T-cell (primary cell): ENCODE data around the gene FADS6. TPM values are rescaled to one million over a fixed set of nuclear protein-coding genes. Genes with fewer than 3 reads are reported as not detected.

ENCODE experiments used
- ATAC-seq, 4 experiments: fragments of 200-7000 bp in 3 of 4; fragments of 150-1000 bp in 1 of 4; cut with Tn5 transposase; replicated peaks in 1 of 4; 1 replicate in 3 of 4; 2 replicates in 1 of 4; pipeline ENCODE4 v1.10.0; 2021; ENCODE audit warnings: moderate library complexity in 3 of 4, mild to moderate bottlenecking in 2 of 4, moderate number of reproducible peaks in 1 of 4
- CTCF ChIA-PET, 2 donors: fragments of 300-600 bp; sonication (Branson Sonifier 250); formaldehyde crosslinking; loops; one replicate each; lab custom pipeline; 2022; ENCODE audit warnings: antibody characterized with exemption in 2 of 2; lab: Charles Lee
- POLR2A ChIA-PET, 2 donors: fragments of 300-600 bp; sonication (Branson Sonifier 250); formaldehyde crosslinking; loops; one replicate each; lab custom pipeline; 2022; ENCODE audit warnings: antibody characterized with exemption in 2 of 2; lab: Charles Lee
- DNase-seq, 35 experiments: peaks; one replicate each; pipeline versions ENCODE4 v3.0.0 to v3.0.0-alpha.2; 2013 to 2023
- H3K27ac ChIP-seq: one replicate; pipeline ENCODE4 v1.5.1; 2013; ENCODE audit warnings: low read length
- H3K27me3 ChIP-seq, 2 experiments: replicated peaks in 1 of 2; 1 replicate in 1 of 2; 2 replicates in 1 of 2; pipeline versions ENCODE4 v1.6.1 to v1.7.0; 2013; ENCODE audit warnings: low read length in 1 of 2, mixed read lengths in 1 of 2; ENCODE audit not compliant: control insufficient read depth in 2 of 2, insufficient read depth in 2 of 2; ENCODE audit errors: extremely low read depth in 1 of 2
- H3K36me3 ChIP-seq, 2 donors: 1 replicate in 1 of 2; 2 replicates in 1 of 2; pipeline versions ENCODE4 v1.6.1 to v1.7.0; 2013; ENCODE audit warnings: low read length in 1 of 2; ENCODE audit not compliant: control insufficient read depth in 2 of 2, insufficient read depth in 1 of 2; ENCODE audit errors: extremely low read depth in 1 of 2
- H3K4me1 ChIP-seq, 2 experiments: 1 replicate in 1 of 2; 2 replicates in 1 of 2; pipeline versions ENCODE4 v1.6.1 to v1.7.0; 2013; ENCODE audit warnings: low read length in 2 of 2, mixed read lengths in 1 of 2; ENCODE audit not compliant: insufficient read depth in 2 of 2, control insufficient read depth in 1 of 2; ENCODE audit errors: extremely low read depth in 1 of 2
- H3K4me3 ChIP-seq, 2 donors: 1 replicate in 1 of 2; 2 replicates in 1 of 2; pipeline versions ENCODE4 v1.5.1 to v1.7.0; 2013; ENCODE audit warnings: mild to moderate bottlenecking in 2 of 2, low read length in 1 of 2, moderate library complexity in 1 of 2; ENCODE audit not compliant: control insufficient read depth in 1 of 2; ENCODE audit errors: extremely low read depth in 1 of 2
- H3K9me3 ChIP-seq: 2 replicates; pipeline ENCODE4 v1.7.0; 2013
- H3K27ac Mint-ChIP-seq, 2 donors: one replicate each; pipeline ENCODE4 v1.8.0; 2020 to 2021; ENCODE audit warnings: mild to moderate bottlenecking in 2 of 2, mixed read lengths in 2 of 2
- H3K27me3 Mint-ChIP-seq, 2 donors: one replicate each; pipeline ENCODE4 v1.8.0; 2021 to 2022; ENCODE audit warnings: mixed read lengths in 2 of 2
- H3K36me3 Mint-ChIP-seq: one replicate; pipeline ENCODE4 v1.8.0; 2021; ENCODE audit warnings: mixed read lengths
- H3K4me1 Mint-ChIP-seq, 3 donors: one replicate each; pipeline ENCODE4 v1.8.0; 2020 to 2022; ENCODE audit warnings: mixed read lengths in 3 of 3, mild to moderate bottlenecking in 1 of 3
- H3K4me3 Mint-ChIP-seq, 3 donors: one replicate each; pipeline ENCODE4 v1.8.0; 2020 to 2022; ENCODE audit warnings: mild to moderate bottlenecking in 3 of 3, mixed read lengths in 3 of 3, moderate library complexity in 3 of 3
- H3K9me3 Mint-ChIP-seq, 3 donors: one replicate each; pipeline ENCODE4 v1.8.0; 2020 to 2022; ENCODE audit warnings: mixed read lengths in 3 of 3
- WGBS: methylation state at CpG from one replicate; pipeline ENCODE4 v1.1.5; 2013; ENCODE audit warnings: missing lambda C conversion rate; ENCODE audit not compliant: insufficient coverage; 5-methylcytosine and 5-hydroxymethylcytosine counted together
- total RNA-seq, 35 experiments: library from RNA in 6 of 35; stranded (reverse) in 6 of 35; fragments of 120-200 nt in 1 of 35; gene quantifications; one replicate each; pipeline versions ENCODE4 v1.2.1 to v1.2.4 and lab custom pipeline; 2013 to 2026

Gene FADS6
- total RNA-seq, 5 donors from 2014 or later (not counting 1 experiment from before 2014, with no cell fraction given) = not detected

DNA sequence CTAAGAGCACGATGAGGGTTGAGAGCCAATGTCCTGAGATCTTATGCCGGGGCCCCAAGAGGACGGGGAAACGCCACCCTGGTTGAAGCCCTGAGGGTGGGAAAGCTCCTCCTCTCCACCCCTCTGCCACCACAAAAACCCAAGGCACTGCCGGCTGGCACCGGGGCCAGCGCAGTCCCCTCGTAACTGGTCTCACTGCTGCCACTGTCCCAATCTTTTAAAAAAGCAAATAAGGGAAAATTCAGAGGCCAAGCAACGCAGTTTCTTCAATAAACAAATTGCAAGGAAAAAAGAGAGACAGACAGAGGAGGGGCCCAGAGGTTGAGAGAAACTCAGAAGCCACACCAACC is 40.4 kb downstream of the FADS6 start:
- POLR2A ChIA-PET = no interaction called here
- Histone ChIP-seq H3K36me3 (no peaks in the 10 kb centered on the region), H3K4me1 (peaks cover 0 to 15% of the 10 kb centered on the region in 2 experiments), H3K9me3 (no peaks in the 10 kb centered on the region), H3K27me3 (peaks cover 9 to 79% of the 10 kb centered on the region in 2 experiments), H3K4me3 (peak overlapping the region; percentile 39 to 47), H3K27ac (no peak overlapping the region)
- H3K9me3 Mint-ChIP-seq = no peaks in the 10 kb centered on the region
- CTCF ChIA-PET = no interaction called here
- peaks cover 46 to 58% of the 10 kb centered on the region in 2 donors for H3K27me3 Mint-ChIP-seq
- no peak overlapping the region for H3K27ac Mint-ChIP-seq
- DNase-seq = no peak
- ATAC-seq = no peak
- WGBS = 15% methylated on average over 5 of the region's 9 CpGs
- H3K36me3 Mint-ChIP-seq = no peaks in the 10 kb centered on the region
- peak overlapping the region; percentile 66 to 75 (median 70) for H3K4me3 Mint-ChIP-seq
- H3K4me1 Mint-ChIP-seq = peaks cover 10 to 18% (median 12%) of the 10 kb centered on the region in 3 donors

GRCh38 chr17:74852237-74853047 is 41.0 kb downstream of the FADS6 start:
- no peaks in the 10 kb centered on the region for H3K36me3 Mint-ChIP-seq
- H3K4me3 ChIP-seq = peak overlapping the region; percentile 39 to 47

DNA sequence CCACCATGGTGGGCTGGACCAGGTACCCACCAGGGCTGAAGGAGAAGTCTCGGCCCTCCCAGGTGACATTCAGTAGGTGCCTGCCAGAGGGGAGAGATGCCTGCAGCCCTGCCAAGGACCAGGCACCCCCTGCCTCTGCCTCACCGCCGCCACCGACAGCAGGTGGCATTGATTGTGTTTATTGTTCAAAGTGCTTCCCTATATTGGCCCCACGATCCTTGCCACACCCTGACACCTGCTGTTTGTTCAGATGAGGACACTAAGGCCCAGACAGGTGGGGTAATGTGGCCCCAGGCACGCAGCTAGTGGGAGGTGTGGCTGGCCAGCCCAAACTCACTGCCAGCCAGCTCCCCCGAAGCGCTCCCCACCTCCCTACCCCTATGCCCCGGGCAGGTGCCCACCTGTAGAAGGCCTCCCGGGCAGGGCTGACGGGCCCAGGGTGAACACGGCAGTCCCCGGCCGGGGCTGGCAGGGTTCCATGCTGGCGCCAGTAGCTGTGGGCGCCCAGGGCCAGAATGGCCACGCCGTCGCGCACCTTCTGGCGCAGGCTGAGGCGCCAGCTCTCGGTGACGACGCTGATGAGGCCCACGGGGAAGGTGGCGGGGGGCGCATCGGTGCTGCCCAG is 41.7 kb downstream of the FADS6 start:
- 64% methylated on average over 27 of the region's 29 CpGs for WGBS
- Mint-ChIP-seq H3K9me3 (no peaks in the 10 kb centered on the region), H3K27me3 (peaks cover 33 to 45% of the 10 kb centered on the region in 2 donors), H3K36me3 (no peaks in the 10 kb centered on the region), H3K4me1 (peaks cover 10 to 18% (median 12%) of the 10 kb centered on the region in 3 donors), H3K27ac (no peak overlapping the region), H3K4me3 (peak overlapping the region in 1 of 3 donors; percentile 45)
- peaks cover 0 to 15% of the 10 kb centered on the region in 2 experiments for H3K4me1 ChIP-seq
- DNase-seq (no peak), ATAC-seq (no peak)
- H3K27me3 ChIP-seq = peaks cover 3 to 69% of the 10 kb centered on the region in 2 experiments
- ChIA-PET POLR2A (interaction anchor here in 1 of 2 donors (0.7 kb wide), 1 partner anchor 468 kb away, joined by 4 read pairs; no protein-coding TSS in a partner anchor), CTCF (interaction anchor here in 1 of 2 donors (1.3 kb wide), 1 partner anchor 21 kb away, joined by 8 read pairs; no protein-coding TSS in a partner anchor)
- no peak overlapping the region for H3K4me3 ChIP-seq
- no peaks in the 10 kb centered on the region for H3K36me3 ChIP-seq
- no peaks in the 10 kb centered on the region for H3K9me3 ChIP-seq
- no peak overlapping the region for H3K27ac ChIP-seq

More at GRCh38 chr17:74852237-74853047, 41.0 kb downstream of the FADS6 start:
- peak in 34 of 35 experiments; percentile 21 to 82 (median 50) for DNase-seq
- Mint-ChIP-seq H3K9me3 (no peaks in the 10 kb centered on the region), H3K27me3 (peaks cover 40 to 53% of the 10 kb centered on the region in 2 donors), H3K27ac (peak overlapping the region in 1 of 2 donors; percentile 11), H3K4me1 (peaks cover 10 to 18% (median 12%) of the 10 kb centered on the region in 3 donors), H3K4me3 (peak overlapping the region; percentile 66 to 75 (median 70))
- Histone ChIP-seq H3K4me1 (peaks cover 0 to 15% of the 10 kb centered on the region in 2 experiments), H3K9me3 (no peaks in the 10 kb centered on the region), H3K27ac (no peak overlapping the region), H3K27me3 (peaks cover 9 to 75% of the 10 kb centered on the region in 2 experiments), H3K36me3 (no peaks in the 10 kb centered on the region)
- POLR2A ChIA-PET = interaction anchor here in 1 of 2 donors (0.7 kb wide), 1 partner anchor 469 kb away, joined by 4 read pairs; no protein-coding TSS in a partner anchor
- ATAC-seq = peak; percentile 90 to 92 (median 90)
- WGBS = 12% methylated on average over 76 of the region's 76 CpGs
- CTCF ChIA-PET = interaction anchor here (0.6 to 1.3 kb wide), 2 partner anchors 21 to 317 kb away, joined by 3 to 8 read pairs; no protein-coding TSS in a partner anchor

GRCh38 chr17:74850914-74851313 is 42.5 kb downstream of the FADS6 start:
- H3K27me3 Mint-ChIP-seq = peaks cover 26 to 37% of the 10 kb centered on the region in 2 donors
- ChIA-PET POLR2A (no interaction called here), CTCF (interaction anchor here in 1 of 2 donors (0.9 kb wide), 1 partner anchor 45 kb away, joined by 3 read pairs; no protein-coding TSS in a partner anchor)
- no peak overlapping the region for H3K27ac Mint-ChIP-seq
- no peaks in the 10 kb centered on the region for H3K9me3 Mint-ChIP-seq
- H3K4me1 Mint-ChIP-seq = peaks cover 10 to 18% (median 12%) of the 10 kb centered on the region in 3 donors
- Histone ChIP-seq H3K36me3 (no peaks in the 10 kb centered on the region), H3K9me3 (no peaks in the 10 kb centered on the region), H3K4me1 (peaks cover 0 to 15% of the 10 kb centered on the region in 2 experiments), H3K4me3 (no peak overlapping the region), H3K27me3 (peaks cover 2 to 66% of the 10 kb centered on the region in 2 experiments), H3K27ac (no peak overlapping the region)
- 55% methylated on average over 2 of the region's 3 CpGs for WGBS
- H3K4me3 Mint-ChIP-seq = peak overlapping the region in 1 of 3 donors; percentile 45
- no peak for ATAC-seq
- no peak for DNase-seq
- H3K36me3 Mint-ChIP-seq = no peaks in the 10 kb centered on the region

DNA sequence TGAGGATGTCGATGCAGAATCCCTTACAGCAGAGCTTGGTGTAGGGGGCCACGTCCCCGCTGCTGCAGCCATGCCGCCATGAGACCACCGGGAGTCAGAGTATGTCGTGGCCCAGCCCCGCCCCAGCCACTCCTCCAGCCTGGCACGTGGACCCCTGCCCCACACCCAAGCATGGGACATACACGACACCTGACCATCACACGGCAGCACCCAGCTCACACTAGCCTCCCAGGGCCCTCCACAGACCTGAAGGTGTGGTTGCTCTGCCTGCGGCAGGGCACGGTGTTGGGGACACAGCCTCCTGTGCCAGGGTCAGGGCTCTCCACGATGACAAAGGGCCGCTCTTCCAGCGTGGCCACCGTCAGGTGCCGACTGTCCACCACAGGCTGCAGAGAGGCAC is 43.1 kb downstream of the FADS6 start:
- H3K36me3 Mint-ChIP-seq = no peaks in the 10 kb centered on the region
- no peak overlapping the region for H3K4me3 ChIP-seq
- no peaks in the 10 kb centered on the region for H3K9me3 ChIP-seq
- no peaks in the 10 kb centered on the region for H3K9me3 Mint-ChIP-seq
- ChIA-PET CTCF (interaction anchor here in 1 of 2 donors (0.9 kb wide), 1 partner anchor 45 kb away, joined by 3 read pairs; no protein-coding TSS in a partner anchor), POLR2A (no interaction called here)
- H3K27ac ChIP-seq = no peak overlapping the region
- peaks cover 10 to 18% (median 12%) of the 10 kb centered on the region in 3 donors for H3K4me1 Mint-ChIP-seq
- no peaks in the 10 kb centered on the region for H3K36me3 ChIP-seq
- peaks cover 22 to 31% of the 10 kb centered on the region in 2 donors for H3K27me3 Mint-ChIP-seq
- ATAC-seq (no peak), DNase-seq (no peak)
- 85% methylated on average over 17 of the region's 17 CpGs for WGBS
- H3K4me1 ChIP-seq = peaks cover 0 to 15% of the 10 kb centered on the region in 2 experiments
- H3K27me3 ChIP-seq = peaks cover 2 to 63% of the 10 kb centered on the region in 2 experiments
- H3K4me3 Mint-ChIP-seq = no peak overlapping the region
- H3K27ac Mint-ChIP-seq = no peak overlapping the region
